Lower leg skin (tissue), 4 donors: ENCODE measurements around the gene PALLD. TPM values are rescaled to one million over a fixed set of nuclear protein-coding genes. Genes with fewer than 3 reads are reported as not detected.

ENCODE experiments used
- DNase-seq, 2 donors: peaks; one replicate each; pipeline ENCODE4 v3.0.0-alpha.2; 2019; ENCODE audit warnings: low spot score in 2 of 2
- H3K4me3 ChIP-seq: fragments of 200-600 bp; sonication (generic); 2 replicates; pipeline ENCODE4 v1.5.1; 2017; ENCODE audit warnings: mild to moderate bottlenecking, low read depth; ENCODE audit not compliant: poor library complexity, severe bottlenecking
- CTCF ChIP-seq, 3 donors: fragments of 450-650 bp; IDR thresholded peaks; one replicate each; pipeline ENCODE4 v1.5.1; 2016; ENCODE audit warnings: antibody characterized with exemption in 3 of 3, mild to moderate bottlenecking in 3 of 3, moderate library complexity in 2 of 3
- POLR2A ChIP-seq, 2 donors: fragments of 450-650 bp; IDR thresholded peaks; one replicate each; pipeline ENCODE4 v1.6.1; 2016 to 2017; ENCODE audit warnings: antibody characterized with exemption in 2 of 2, mild to moderate bottlenecking in 1 of 2, moderate library complexity in 1 of 2
- WGBS, 2 donors: methylation state at CpG; one replicate each; pipeline ENCODE4 v1.1.5; 2018; 5-methylcytosine and 5-hydroxymethylcytosine counted together
- intact Hi-C: fragments of 100-400 bp; cut with DNase I; formaldehyde crosslinking; loops from one replicate; pipeline ENCODE4 v1.15.0; 2023; ENCODE audit warnings: low total_unique reads
- total RNA-seq, 4 donors: library from RNA; depleted of rRNA; stranded (reverse); fragments of >200 nt; gene quantifications; one replicate each; pipeline ENCODE4 v1.1.0, GENCODE V29; 2016

PALLD gene
- total RNA-seq, 4 donors from 2014 or later, result 46.1 to 103 (median 77.6) TPM

- TF ChIP-seq POLR2A (IDR thresholded peaks at IDR 0.05), result no peak
- 36 to 40% methylated on average over 3 of the region's 3 CpGs for WGBS, 2 donors
- intact Hi-C loops, result no loop called here
- DNase-seq, result no peak
- no peak overlapping the region for H3K4me3 ChIP-seq
Measured at GRCh38 chr4:168537571-168537970, 40.7 kb downstream of the PALLD start.

GRCh38 chr4:168538632-168539031, 41.8 kb downstream of the PALLD start:
- TF ChIP-seq CTCF (IDR thresholded peaks at IDR 0.05) (no peak), POLR2A (IDR thresholded peaks at IDR 0.05) (no peak)
- DNase-seq, result no peak
- intact Hi-C loops, result no loop called here
- H3K4me3 ChIP-seq, result no peak overlapping the region
- 63 to 71% methylated on average over 9 of the region's 9 CpGs for WGBS, 2 donors

GRCh38 chr4:168540086-168540485, 43.2 kb downstream of the PALLD start:
- 70 to 72% methylated on average over 9 of the region's 9 CpGs for WGBS, 2 donors
- no peak for DNase-seq
- no peak overlapping the region for H3K4me3 ChIP-seq
- intact Hi-C loops, result no loop called here
- TF ChIP-seq POLR2A (IDR thresholded peaks at IDR 0.05), result no peak
- no peak for TF ChIP-seq CTCF (IDR thresholded peaks at IDR 0.05)

GRCh38 chr4:168540503-168541265, 43.8 kb downstream of the PALLD start:
- 76 to 84% methylated on average over 6 of the region's 6 CpGs for WGBS, 2 donors
- no peak overlapping the region for H3K4me3 ChIP-seq
- no peak for DNase-seq
- intact Hi-C loops, result no loop called here
- TF ChIP-seq CTCF (IDR thresholded peaks at IDR 0.05) (no peak), POLR2A (IDR thresholded peaks at IDR 0.05) (no peak)

GRCh38 chr4:168541266-168541953, 44.6 kb downstream of the PALLD start:
- intact Hi-C loops, result no loop called here
- WGBS, 2 donors, result 78 to 80% methylated on average over 7 of the region's 7 CpGs
- TF ChIP-seq CTCF (IDR thresholded peaks at IDR 0.05) (no peak), POLR2A (IDR thresholded peaks at IDR 0.05) (no peak)
- no peak for DNase-seq
- H3K4me3 ChIP-seq, result no peak overlapping the region

GRCh38 chr4:168549143-168549542, 52.3 kb downstream of the PALLD start:
- TF ChIP-seq POLR2A (IDR thresholded peaks at IDR 0.05), result no peak
- no peak for TF ChIP-seq CTCF (IDR thresholded peaks at IDR 0.05)
- no peak for DNase-seq
- 52 to 67% methylated on average over 4 of the region's 4 CpGs for WGBS, 2 donors
- H3K4me3 ChIP-seq, result no peak overlapping the region
- intact Hi-C loops, result no loop called here
